ENCODE measurements around the gene SH2D3C. TPM values are rescaled to one million over a fixed set of nuclear protein-coding genes. Genes with fewer than 3 reads are reported as not detected.
A peak's percentile ranks its signal among the peaks of the same experiment; 100 is the strongest.

SH2D3C gene
- total and polyA plus RNA-seq, 2 of the 4 experiments (the other 2 are of a cell fraction) = under 0.01 to 0.24 TPM

DNA sequence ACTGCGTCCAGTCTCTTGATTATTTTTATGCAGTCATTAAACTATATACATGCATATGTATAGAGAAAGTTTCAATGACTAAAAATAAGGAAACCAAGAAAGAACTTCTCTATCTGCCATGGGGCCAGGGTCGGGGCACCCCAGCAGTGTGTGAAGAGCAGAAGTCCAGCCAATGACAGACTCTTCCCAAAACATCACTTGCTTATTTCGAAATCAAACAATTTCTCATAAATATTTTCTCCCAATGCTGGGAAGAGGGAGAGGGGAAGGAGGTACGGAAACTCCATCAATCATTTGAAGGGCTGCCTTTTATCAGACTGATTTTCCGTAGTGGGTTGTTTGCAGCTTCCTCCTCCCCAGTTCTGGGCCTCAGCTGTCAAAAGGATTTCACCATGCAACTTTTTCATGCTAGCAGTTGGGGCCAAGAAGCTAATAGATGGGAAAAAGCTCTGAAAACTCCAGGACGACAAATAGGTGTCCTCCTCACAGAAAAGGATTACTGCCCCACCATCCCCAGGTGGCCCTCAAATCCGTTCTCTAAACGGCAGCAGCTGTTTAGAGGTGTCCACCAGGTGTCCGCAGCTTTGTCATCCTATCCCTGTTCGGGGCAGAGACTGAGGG is 23.6 kb upstream of the SH2D3C start:
- H2AK9ac ChIP-seq (replicated peaks; ENCODE audit: low read depth, low read length, poor library complexity) = peak overlapping the region; percentile 13
- 0 out of 2 replicates have a peak overlapping the region, but pooled peaks have one; percentile 39 for H2BK120ac ChIP-seq (ENCODE audit: low read depth, low read length)
- intact Hi-C loops (cut with micrococcal nuclease) = loop anchor here (5.0 kb wide), 2 partner anchors 50 to 115 kb away; partner anchors contain the start of genes ENG and ST6GALNAC4
- H3K18ac ChIP-seq (ENCODE audit: low read depth, low read length) = peak overlapping the region; percentile 44; the same call in 1 of the 2 replicates
- peaks cover 15% of the 10 kb centered on the region; the same call in 1 of the 2 replicates for H3K9me1 ChIP-seq (ENCODE audit: insufficient read depth, low read length)
- H2BK20ac ChIP-seq (ENCODE audit: low read depth, low read length) = no peak overlapping the region
- H3K9me3 ChIP-seq (ENCODE audit: control insufficient read depth, insufficient read depth, low read length) = no peaks in the 10 kb centered on the region
- in situ Hi-C loops (cut with MboI; ENCODE audit: low sequenced_read_pairs) = no loop called here
- no peak for ATAC-seq (ENCODE audit: low read depth)
- no peaks in the 10 kb centered on the region for H4K20me1 ChIP-seq (ENCODE audit: insufficient read depth, low read length)
- H4K91ac ChIP-seq (ENCODE audit: insufficient read depth, low read depth, low read length) = peak overlapping the region; percentile 41; the same call in 1 of the 2 replicates
- CTCF ChIA-PET = no interaction called here
- H3K27me3 ChIP-seq (ENCODE audit: control insufficient read depth, insufficient read depth, low read length) = no peaks in the 10 kb centered on the region
- no CpG with 5 or more reads among the region's 10 CpGs for WGBS, 2 experiments (ENCODE audit: extremely low coverage in 2 of 2, insufficient read length in 1 of 2)
- H3K36me3 ChIP-seq (ENCODE audit: control insufficient read depth, insufficient read depth, low read length) = peaks cover 12% of the 10 kb centered on the region
- H3K4me1 ChIP-seq (ENCODE audit: control insufficient read depth, insufficient read depth, low read length) = peaks cover 17% of the 10 kb centered on the region
- H3K14ac ChIP-seq (replicated peaks; ENCODE audit: low read depth, low read length) = peak overlapping the region; percentile 35
- H3K4ac ChIP-seq (ENCODE audit: low read depth, low read length) = peak overlapping the region; percentile 33
- TF ChIP-seq POLR2A (IDR thresholded peaks at IDR 0.05; ENCODE audit: low read depth, low read length) = no peak
- TF ChIP-seq MAFK (IDR thresholded peaks at IDR 0.05; ENCODE audit: low read depth, low read length) = no peak
- TF ChIP-seq CEBPB (IDR thresholded peaks at IDR 0.05; ENCODE audit: low read depth, low read length) = 0 out of 2 replicates have a peak, but pooled peaks have one; percentile 1
- dilution Hi-C loops (cut with HindIII; ENCODE audit: low sequenced_read_pairs, unreplicated experiment) = no loop called here
- H2BK15ac ChIP-seq (ENCODE audit: low read depth, low read length) = no peak overlapping the region
- H2AFZ ChIP-seq (replicated peaks; ENCODE audit: low read length, poor library complexity) = peak overlapping the region; percentile 94
- no TSS peak for BruUV-seq (replicated peaks)
- no peak for DNase-seq
- H3K9ac ChIP-seq (ENCODE audit: low read depth, low read length) = peak overlapping the region; percentile 65
- H2BK5ac ChIP-seq (ENCODE audit: low read depth, low read length, poor library complexity, severe bottlenecking) = peak overlapping the region; percentile 9
- 0 out of 2 replicates have a peak overlapping the region, but pooled peaks have one; percentile 67 for H3K23ac ChIP-seq (ENCODE audit: low read depth, low read length)
- peak overlapping the region; percentile 84 to 90 for H4K8ac ChIP-seq (ENCODE audit: low read depth in 2 of 2, low read length in 2 of 2)
- peaks cover 22 to 38% of the 10 kb centered on the region in 2 experiments for H3K79me1 ChIP-seq (ENCODE audit: low read depth in 1 of 2, low read length in 2 of 2)
- H3K56ac ChIP-seq (ENCODE audit: extremely low read depth, insufficient read depth, low read length) = no peak overlapping the region
- peak overlapping the region; percentile 74 for H3K27ac ChIP-seq (ENCODE audit: insufficient read depth, low read length)
- peak overlapping the region; percentile 60 for H3K4me3 ChIP-seq (ENCODE audit: insufficient read depth, low read depth, low read length)
- POLR2A ChIA-PET (ENCODE audit: unreplicated experiment) = interaction anchor here (1.5 kb wide), 1 partner anchor 9 kb away, joined by 15 read pairs; no protein-coding TSS in a partner anchor
- peak overlapping the region; percentile 80 for H4K5ac ChIP-seq (ENCODE audit: low read depth, low read length)
- H2AK5ac ChIP-seq (ENCODE audit: low read depth, low read length) = peak overlapping the region; percentile 1; the same call in 1 of the 2 replicates
- H3K4me2 ChIP-seq (ENCODE audit: low read depth, low read length) = peak overlapping the region; percentile 89

Measured in IMR-90 (cell line).